GM21576 (cell line): ENCODE results near the gene STARD6.
"Not testable (repeated sequence)": the region's sequence is repeated elsewhere in the genome, so short reads cannot be mapped to it uniquely, and the experiment has no call there.

Experiments
- ATAC-seq: cut with Tn5 transposase; IDR thresholded peaks from one replicate; pipeline ENCODE4 v1.9.1; 2021; ENCODE audit warnings: mild to moderate bottlenecking, moderate library complexity; ENCODE audit not compliant: unreplicated experiment

Gene STARD6

GRCh38 chr18:54357660-54358494 lies at the start of gene STARD6, which contains the start of gene C18orf54:
Gene STARD6, minus strand, starts transcription at chr18:54357858. Its CDS starts 3,285 bp downstream, at chr18:54354573.
Gene C18orf54, plus strand, starts transcription at chr18:54357906. Its CDS starts 2,667 bp downstream, at chr18:54360573.
- peak; percentile 93 for ATAC-seq

GRCh38 chr18:54405290-54405689 lies 47.6 kb upstream of the STARD6 start:
- ATAC-seq = no peak

GRCh38 chr18:54396760-54397159 lies 39.1 kb upstream of the STARD6 start:
- no peak for ATAC-seq

GRCh38 chr18:54393648-54394294 lies 36.1 kb upstream of the STARD6 start:
- ATAC-seq = no peak

- ATAC-seq = peak; percentile 55
Observed at GRCh38 chr18:54392543-54393023, 34.9 kb upstream of the STARD6 start.

GRCh38 chr18:54390838-54391237 lies 33.2 kb upstream of the STARD6 start:
- no peak for ATAC-seq

- ATAC-seq = no peak
Observed at GRCh38 chr18:54389143-54389505, 31.5 kb upstream of the STARD6 start.

GRCh38 chr18:54388203-54389142 lies 30.8 kb upstream of the STARD6 start:
- peak; percentile 90 for ATAC-seq

- ATAC-seq = no peak
Observed at GRCh38 chr18:54387631-54388030, 30.0 kb upstream of the STARD6 start.

GRCh38 chr18:54386800-54387495 lies 29.3 kb upstream of the STARD6 start:
- ATAC-seq = not testable (repeated sequence)

GRCh38 chr18:54386043-54386442 lies 28.4 kb upstream of the STARD6 start:
- ATAC-seq = no peak

- ATAC-seq = no peak
Observed at GRCh38 chr18:54382733-54383252, 25.1 kb upstream of the STARD6 start.

- ATAC-seq = no peak
Observed at GRCh38 chr18:54382076-54382475, 24.4 kb upstream of the STARD6 start.

- ATAC-seq = no peak
Observed at GRCh38 chr18:54381640-54382039, 24.0 kb upstream of the STARD6 start.

- peak; percentile 75 for ATAC-seq
Observed at GRCh38 chr18:54378057-54378456, 20.4 kb upstream of the STARD6 start.

- ATAC-seq = no peak
Observed at GRCh38 chr18:54360406-54360805, 2.7 kb upstream of the STARD6 start.

- ATAC-seq = no peak
Observed at GRCh38 chr18:54359233-54359632, 1.6 kb upstream of the STARD6 start.

- peak; percentile 5 for ATAC-seq
Observed at GRCh38 chr18:54358495-54359040, 910 bp upstream of the STARD6 start.

GRCh38 chr18:54357082-54357659 lies 487 bp downstream of the STARD6 start:
- ATAC-seq = no peak
